RWPE2 (cell line): ENCODE data around the gene PMPCB.
A peak's percentile ranks its signal among the peaks of the same experiment; 100 is the strongest.

Experiments
- ATAC-seq: fragments of 200-7000 bp; cut with Tn5 transposase; 3 replicates; pipeline ENCODE4 v1.9.1; 2021; ENCODE audit warnings: low read depth
- DNase-seq: peaks from one replicate; pipeline ENCODE4 v3.0.0-alpha.2; 2020; ENCODE audit warnings: low spot score
- H3K27ac ChIP-seq: fragments of 450-650 bp; 2 replicates; pipeline ENCODE4 v1.5.1; 2017; ENCODE audit warnings: mild to moderate bottlenecking; ENCODE audit not compliant: poor library complexity, severe bottlenecking
- H3K27me3 ChIP-seq: fragments of 250-450 bp; sonication (Bioruptor Pico); 2 replicates; pipeline ENCODE4 v1.5.1; 2021; ENCODE audit warnings: mild to moderate bottlenecking, moderate library complexity; ENCODE audit not compliant: insufficient read depth, poor library complexity, severe bottlenecking
- H3K36me3 ChIP-seq: fragments of 250-450 bp; sonication (Bioruptor Pico); 2 replicates; pipeline ENCODE4 v1.5.1; 2020; ENCODE audit warnings: low read depth, mild to moderate bottlenecking, moderate library complexity
- H3K4me1 ChIP-seq: fragments of 250-450 bp; sonication (Bioruptor Pico); 2 replicates; pipeline ENCODE4 v1.5.1; 2021; ENCODE audit warnings: mild to moderate bottlenecking, moderate library complexity; ENCODE audit not compliant: insufficient read depth, poor library complexity, severe bottlenecking
- H3K4me3 ChIP-seq: fragments of 250-450 bp; sonication (Bioruptor Pico); 2 replicates; pipeline ENCODE4 v1.5.1; 2021; ENCODE audit warnings: mild to moderate bottlenecking, moderate library complexity; ENCODE audit not compliant: severe bottlenecking
- H3K9me3 ChIP-seq: fragments of 250-450 bp; sonication (Bioruptor Pico); 2 replicates; pipeline ENCODE4 v1.5.1; 2021; ENCODE audit warnings: mild to moderate bottlenecking, moderate library complexity; ENCODE audit not compliant: severe bottlenecking
- CTCF ChIP-seq: fragments of 450-650 bp; IDR thresholded peaks from one replicate; pipeline ENCODE4 v1.5.1; 2017; ENCODE audit warnings: mild to moderate bottlenecking, moderate library complexity; ENCODE audit not compliant: poor library complexity, severe bottlenecking

The PMPCB gene

GRCh38 chr7:103317009-103317408 lies 19.8 kb downstream of the PMPCB start:
- no peaks in the 10 kb centered on the region for H3K9me3 ChIP-seq
- no peaks in the 10 kb centered on the region for H3K4me1 ChIP-seq
- H3K27me3 ChIP-seq, result no peaks in the 10 kb centered on the region
- TF ChIP-seq CTCF, result no peak
- H3K36me3 ChIP-seq, result peaks cover 98% of the 10 kb centered on the region
- H3K4me3 ChIP-seq, result no peak overlapping the region
- no peak for DNase-seq
- 0 out of 3 replicates have a peak, but pooled peaks have one; percentile 12 for ATAC-seq
- H3K27ac ChIP-seq, result no peak overlapping the region

- H3K4me3 ChIP-seq, result no peak overlapping the region
- ATAC-seq (no peak), DNase-seq (no peak)
- TF ChIP-seq CTCF, result no peak
- no peak overlapping the region for H3K27ac ChIP-seq
- no peaks in the 10 kb centered on the region for H3K4me1 ChIP-seq
- no peaks in the 10 kb centered on the region for H3K27me3 ChIP-seq
- H3K9me3 ChIP-seq, result no peaks in the 10 kb centered on the region
- H3K36me3 ChIP-seq, result peaks cover 87% of the 10 kb centered on the region
Measured at GRCh38 chr7:103325744-103326143, 28.5 kb downstream of the PMPCB start.

- DNase-seq, result no peak
- no peak for ATAC-seq
- Histone ChIP-seq H3K27ac (no peak overlapping the region), H3K27me3 (no peaks in the 10 kb centered on the region), H3K36me3 (peaks cover 88% of the 10 kb centered on the region), H3K4me3 (no peak overlapping the region), H3K4me1 (no peaks in the 10 kb centered on the region), H3K9me3 (no peaks in the 10 kb centered on the region)
- TF ChIP-seq CTCF, result no peak
Measured at GRCh38 chr7:103336761-103337160, 39.5 kb downstream of the PMPCB start.

GRCh38 chr7:103338864-103339263 lies 41.6 kb downstream of the PMPCB start:
- H3K27me3 ChIP-seq, result no peaks in the 10 kb centered on the region
- no peaks in the 10 kb centered on the region for H3K4me1 ChIP-seq
- ATAC-seq (no peak), DNase-seq (no peak)
- no peak overlapping the region for H3K27ac ChIP-seq
- TF ChIP-seq CTCF, result no peak
- H3K4me3 ChIP-seq, result no peak overlapping the region
- H3K9me3 ChIP-seq, result no peaks in the 10 kb centered on the region
- peaks cover 92% of the 10 kb centered on the region for H3K36me3 ChIP-seq

GRCh38 chr7:103341466-103341865 lies 44.2 kb downstream of the PMPCB start:
- DNase-seq, result no peak
- no peak for TF ChIP-seq CTCF
- peaks cover 66% of the 10 kb centered on the region for H3K36me3 ChIP-seq
- H3K27ac ChIP-seq, result no peak overlapping the region
- H3K9me3 ChIP-seq, result no peaks in the 10 kb centered on the region
- peaks cover 5% of the 10 kb centered on the region for H3K4me1 ChIP-seq
- no peaks in the 10 kb centered on the region for H3K27me3 ChIP-seq
- no peak for ATAC-seq
- H3K4me3 ChIP-seq, result no peak overlapping the region
